Measurements from ENCODE around the gene PPP1R3A. TPM values are rescaled to one million over a fixed set of nuclear protein-coding genes. Genes with fewer than 3 reads are reported as not detected.
A peak's percentile ranks its signal among the peaks of the same experiment; 100 is the strongest.

PPP1R3A gene
- total and polyA plus RNA-seq, 2 experiments from 2014 or later, result 0.17 TPM; not detected in 1

DNA sequence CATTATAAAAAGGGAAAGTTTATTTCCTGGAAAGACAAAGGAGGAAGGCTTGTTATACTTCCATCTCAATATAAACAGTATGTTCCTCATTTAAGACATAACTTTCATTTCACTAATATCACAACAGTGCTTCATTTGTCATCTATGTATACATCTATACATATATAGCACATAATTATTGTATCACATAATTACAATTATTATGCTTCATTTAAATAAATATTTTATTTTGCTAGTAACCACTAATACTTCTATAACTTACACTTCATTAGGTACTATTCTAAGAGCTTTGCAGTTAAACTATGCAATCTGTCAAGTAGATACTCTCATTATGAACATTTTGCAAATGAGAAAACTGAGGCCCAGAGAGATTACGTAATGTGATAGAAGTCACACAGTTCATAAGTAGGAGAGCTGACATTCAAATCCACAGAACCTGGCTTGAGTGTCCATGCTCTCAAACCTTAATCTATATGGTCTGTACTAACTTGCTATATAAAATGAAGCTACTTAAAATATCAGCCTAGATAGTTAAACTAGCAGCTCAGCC lies 86.5 kb downstream of the PPP1R3A start:
- Histone ChIP-seq H3K27ac (no peak overlapping the region), H3K9me3 (ENCODE audit: low read depth) (no peaks in the 10 kb centered on the region), H3K27me3 (no peaks in the 10 kb centered on the region), H3K79me2 (no peaks in the 10 kb centered on the region), H3K9me2 (replicated peaks; ENCODE audit: insufficient read depth) (no peaks in the 10 kb centered on the region), H3K36me3 (replicated peaks; ENCODE audit: insufficient read depth, low read depth) (no peaks in the 10 kb centered on the region), H3K4me3 (no peak overlapping the region), H3K4me2 (no peak overlapping the region), H2AFZ (no peak overlapping the region), H3K4me1 (ENCODE audit: insufficient read depth) (no peaks in the 10 kb centered on the region), H4K20me1 (ENCODE audit: insufficient read depth, poor library complexity, severe bottlenecking) (no peaks in the 10 kb centered on the region)
- DNase-seq (ENCODE audit: low spot score), result no peak
- TF ChIP-seq EZH2phosphoT487 (IDR thresholded peaks at IDR 0.05; ENCODE audit: low read depth, severe bottlenecking, unreplicated experiment) (no peak), EZH2 (IDR thresholded peaks at IDR 0.05; ENCODE audit: borderline replicate concordance) (no peak)
- TF ChIP-seq, protein P1, sequence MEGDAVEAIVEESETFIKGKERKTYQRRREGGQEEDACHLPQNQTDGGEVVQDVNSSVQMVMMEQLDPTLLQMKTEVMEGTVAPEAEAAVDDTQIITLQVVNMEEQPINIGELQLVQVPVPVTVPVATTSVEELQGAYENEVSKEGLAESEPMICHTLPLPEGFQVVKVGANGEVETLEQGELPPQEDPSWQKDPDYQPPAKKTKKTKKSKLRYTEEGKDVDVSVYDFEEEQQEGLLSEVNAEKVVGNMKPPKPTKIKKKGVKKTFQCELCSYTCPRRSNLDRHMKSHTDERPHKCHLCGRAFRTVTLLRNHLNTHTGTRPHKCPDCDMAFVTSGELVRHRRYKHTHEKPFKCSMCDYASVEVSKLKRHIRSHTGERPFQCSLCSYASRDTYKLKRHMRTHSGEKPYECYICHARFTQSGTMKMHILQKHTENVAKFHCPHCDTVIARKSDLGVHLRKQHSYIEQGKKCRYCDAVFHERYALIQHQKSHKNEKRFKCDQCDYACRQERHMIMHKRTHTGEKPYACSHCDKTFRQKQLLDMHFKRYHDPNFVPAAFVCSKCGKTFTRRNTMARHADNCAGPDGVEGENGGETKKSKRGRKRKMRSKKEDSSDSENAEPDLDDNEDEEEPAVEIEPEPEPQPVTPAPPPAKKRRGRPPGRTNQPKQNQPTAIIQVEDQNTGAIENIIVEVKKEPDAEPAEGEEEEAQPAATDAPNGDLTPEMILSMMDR (IDR thresholded peaks at IDR 0.05; ENCODE audit: poor library complexity), result no peak
- WGBS (ENCODE audit: low lambda C conversion rate, missing lambda C conversion rate), result 97% methylated on average over 1 of the region's 1 CpG

DNA sequence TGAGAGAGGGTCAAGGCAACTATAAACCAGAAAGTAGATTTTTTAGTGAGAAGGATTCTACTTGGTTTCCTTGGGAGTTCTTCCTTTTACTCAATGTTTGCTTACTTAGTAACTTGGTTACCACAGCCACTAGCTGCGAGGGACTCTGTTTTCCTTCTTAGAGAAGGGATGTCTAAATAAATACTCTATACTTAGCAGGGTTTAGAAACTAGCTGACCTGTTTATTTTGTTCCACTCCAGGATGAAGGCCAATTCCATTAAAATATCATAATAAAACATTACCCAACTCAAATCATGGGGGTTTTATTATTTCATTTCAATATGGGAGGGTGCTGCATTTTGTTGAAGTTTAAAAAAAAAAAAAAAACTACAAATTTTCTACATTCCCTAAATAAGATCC lies 87.3 kb downstream of the PPP1R3A start:
- DNase-seq (ENCODE audit: low spot score), result peak; percentile 13
- no peak overlapping the region for H3K4me3 ChIP-seq
- no peaks in the 10 kb centered on the region for H3K9me3 ChIP-seq (ENCODE audit: low read depth)
- no peaks in the 10 kb centered on the region for H3K36me3 ChIP-seq (replicated peaks; ENCODE audit: insufficient read depth, low read depth)
- no peak overlapping the region for H3K27ac ChIP-seq
- whole genome bisulfite sequencing (ENCODE audit: low lambda C conversion rate, missing lambda C conversion rate), result 36% methylated on average over 1 of the region's 1 CpG
- H3K4me2 ChIP-seq, result no peak overlapping the region
- H3K79me2 ChIP-seq, result no peaks in the 10 kb centered on the region
- H3K9me2 ChIP-seq (replicated peaks; ENCODE audit: insufficient read depth), result no peaks in the 10 kb centered on the region
- H2AFZ ChIP-seq, result no peak overlapping the region
- H3K4me1 ChIP-seq (ENCODE audit: insufficient read depth), result no peaks in the 10 kb centered on the region
- no peaks in the 10 kb centered on the region for H3K27me3 ChIP-seq
- TF ChIP-seq, protein P1 (IDR thresholded peaks at IDR 0.05; ENCODE audit: poor library complexity), result no peak
- TF ChIP-seq EZH2 (IDR thresholded peaks at IDR 0.05; ENCODE audit: borderline replicate concordance) (no peak), EZH2phosphoT487 (IDR thresholded peaks at IDR 0.05; ENCODE audit: low read depth, severe bottlenecking, unreplicated experiment) (no peak)
- H4K20me1 ChIP-seq (ENCODE audit: insufficient read depth, poor library complexity, severe bottlenecking), result no peaks in the 10 kb centered on the region

DNA sequence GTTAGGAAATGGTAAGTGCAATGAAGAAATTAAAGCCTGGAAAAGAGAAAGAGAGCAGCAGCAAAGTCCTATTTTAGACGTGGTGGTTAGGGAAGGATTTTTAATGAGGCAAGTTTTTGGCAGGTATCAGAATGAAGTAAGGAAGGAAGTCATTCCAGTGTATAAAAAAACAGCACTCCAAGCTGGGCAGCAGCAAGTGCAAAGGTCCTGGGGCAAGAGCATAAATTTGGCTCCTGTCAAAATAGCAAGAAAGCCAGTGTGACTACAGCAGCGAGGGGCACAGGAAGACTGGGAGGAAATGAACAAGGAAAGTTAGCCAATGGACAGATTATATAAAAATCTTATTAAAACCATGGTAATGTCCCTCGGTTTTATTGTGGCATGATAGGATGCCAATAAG lies 90.2 kb downstream of the PPP1R3A start:
- no peaks in the 10 kb centered on the region for H3K9me2 ChIP-seq (replicated peaks; ENCODE audit: insufficient read depth)
- H3K4me1 ChIP-seq (ENCODE audit: insufficient read depth), result no peaks in the 10 kb centered on the region
- 80% methylated on average over 3 of the region's 3 CpGs for WGBS (ENCODE audit: low lambda C conversion rate, missing lambda C conversion rate)
- H3K9me3 ChIP-seq (ENCODE audit: low read depth), result no peaks in the 10 kb centered on the region
- TF ChIP-seq EZH2 (IDR thresholded peaks at IDR 0.05; ENCODE audit: borderline replicate concordance) (no peak), EZH2phosphoT487 (IDR thresholded peaks at IDR 0.05; ENCODE audit: low read depth, severe bottlenecking, unreplicated experiment) (no peak)
- TF ChIP-seq, protein P1 (IDR thresholded peaks at IDR 0.05; ENCODE audit: poor library complexity), result no peak
- H4K20me1 ChIP-seq (ENCODE audit: insufficient read depth, poor library complexity, severe bottlenecking), result no peaks in the 10 kb centered on the region
- no peak overlapping the region for H2AFZ ChIP-seq
- DNase-seq (ENCODE audit: low spot score), result no peak
- H3K27ac ChIP-seq, result no peak overlapping the region
- H3K79me2 ChIP-seq, result no peaks in the 10 kb centered on the region
- H3K36me3 ChIP-seq (replicated peaks; ENCODE audit: insufficient read depth, low read depth), result no peaks in the 10 kb centered on the region
- no peak overlapping the region for H3K4me3 ChIP-seq
- no peaks in the 10 kb centered on the region for H3K27me3 ChIP-seq
- H3K4me2 ChIP-seq, result no peak overlapping the region

Data from hepatocyte (in vitro differentiated cells).